HepG2 (cell line): Measurements from ENCODE around the gene KCND2. TPM values are rescaled to one million over a fixed set of nuclear protein-coding genes. Genes with fewer than 3 reads are reported as not detected.

Source experiments
- ATAC-seq: fragments of 200-7000 bp; cut with Tn5 transposase; 3 replicates; pipeline ENCODE4 v1.9.1; 2020; ENCODE audit warnings: mild to moderate bottlenecking, moderate library complexity
- BruUV-seq: library from RNA; stranded (reverse); fragments of 400-500 nt; replicated peaks from 2 replicates; lab custom pipeline; 2021; lab: Mats Ljungman, UMichigan
- CTCF ChIA-PET: fragments of 300-600 bp; formaldehyde crosslinking; extraction: SDS; loops from one replicate; lab custom pipeline; 2021; ENCODE audit warnings: low total read pairs, inconsistent platforms, low intra/inter-chr PET ratio; lab: Yijun Ruan, JAX
- POLR2A ChIA-PET: fragments of 350-600 bp; sonication (Branson Sonifier 250); formaldehyde crosslinking; loops from one replicate; lab custom pipeline; 2020; ENCODE audit warnings: antibody characterized with exemption, inconsistent platforms; lab: Yijun Ruan, JAX
- DNase-seq: peaks from one replicate; pipeline ENCODE4 v3.0.0-alpha.2; 2015; ENCODE audit warnings: low spot score
- FAIRE-seq: peaks from 3 replicates; lab custom pipeline; 2011; peaks lifted over from hg19 to GRCh38; lab: Jason Lieb, UNC
- H2AFZ ChIP-seq: one replicate; pipeline ENCODE4 v1.6.1; 2011; ENCODE audit warnings: low read length, inconsistent platforms
- H3K27ac ChIP-seq: fragments of 300-600 bp; 3 replicates; pipeline ENCODE4 v1.8.0; 2011; ENCODE audit warnings: mixed run types, mild to moderate bottlenecking, mixed read lengths, low read length, inconsistent platforms; ENCODE audit not compliant: insufficient read depth; ENCODE audit errors: extremely low read length
- H3K27me3 ChIP-seq, 2 experiments: fragments of 200-600 bp in 1 of 2; 2 replicates in 1 of 2; 3 replicates in 1 of 2; pipeline versions ENCODE4 v1.6.0 to v1.8.0; 2011; ENCODE audit warnings: low read length in 2 of 2, mild to moderate bottlenecking in 2 of 2, moderate library complexity in 2 of 2, inconsistent platforms in 1 of 2; ENCODE audit not compliant: insufficient read depth in 2 of 2, control insufficient read depth in 1 of 2
- H3K36me3 ChIP-seq, 2 experiments: fragments of 200-600 bp in 1 of 2; replicated peaks in 1 of 2; 2 replicates in 1 of 2; 3 replicates in 1 of 2; pipeline versions ENCODE4 v1.5.1 to v1.8.0; 2011; ENCODE audit warnings: low read length in 2 of 2, inconsistent platforms in 1 of 2; ENCODE audit not compliant: insufficient read depth in 2 of 2, control insufficient read depth in 1 of 2
- H3K4me1 ChIP-seq: 2 replicates; pipeline ENCODE4 v1.5.1; 2012; ENCODE audit warnings: low read length, inconsistent platforms; ENCODE audit not compliant: insufficient read depth
- H3K4me2 ChIP-seq: 2 replicates; pipeline ENCODE4 v1.6.0; 2011; ENCODE audit warnings: low read depth, low read length, inconsistent platforms
- H3K4me3 ChIP-seq, 3 experiments: fragments of 200-600 bp in 1 of 3; sonication (generic), shearing (Covaris generic) in 1 of 3; replicated peaks in 1 of 3; 2 replicates each; pipeline ENCODE4 v1.5.1; 2011 to 2016; ENCODE audit warnings: low read length in 3 of 3, inconsistent platforms in 2 of 3, low read depth in 2 of 3, mild to moderate bottlenecking in 2 of 3, control low read depth in 1 of 3, mixed read lengths in 1 of 3; ENCODE audit not compliant: insufficient read depth in 1 of 3
- H3K79me2 ChIP-seq: one replicate; pipeline ENCODE4 v1.6.1; 2011; ENCODE audit warnings: low read length, inconsistent platforms; ENCODE audit not compliant: insufficient read depth
- H3K9ac ChIP-seq: 2 replicates; pipeline ENCODE4 v1.6.0; 2011; ENCODE audit warnings: mild to moderate bottlenecking, low read depth, low read length, inconsistent platforms; ENCODE audit not compliant: insufficient read depth
- H3K9me3 ChIP-seq: 2 replicates; pipeline ENCODE4 v1.5.1; 2012; ENCODE audit warnings: mild to moderate bottlenecking, low read length
- H4K20me1 ChIP-seq: 2 replicates; pipeline ENCODE4 v1.6.0; 2011; ENCODE audit warnings: inconsistent platforms, mild to moderate bottlenecking, low read length, moderate library complexity; ENCODE audit not compliant: insufficient read depth
- HCFC1 ChIP-seq: fragments of 150-350 bp; IDR thresholded peaks from 2 replicates; pipeline ENCODE4 v1.6.1; 2014; ENCODE audit warnings: low read depth, low read length
- KDM6A ChIP-seq: IDR thresholded peaks from 2 replicates; pipeline ENCODE4 v1.6.1; 2016; ENCODE audit warnings: low read depth
- MAFK ChIP-seq, 2 experiments: IDR thresholded peaks in 1 of 2; conservative IDR thresholded peaks in 1 of 2; 2 replicates each; pipeline ENCODE4 v1.6.1; 2011; ENCODE audit warnings: improper control_type of control experiment in 2 of 2, low read length in 2 of 2
- MEIS1 ChIP-seq: sonication (generic); formaldehyde crosslinking; IDR thresholded peaks from 2 replicates; pipeline ENCODE4 v1.9.0; 2021; ENCODE audit warnings: mild to moderate bottlenecking, missing genetic modification reagents, moderate library complexity, borderline replicate concordance
- RARG ChIP-seq: sonication (generic); formaldehyde crosslinking; IDR thresholded peaks from 2 replicates; pipeline ENCODE4 v1.4.0; 2020; ENCODE audit warnings: low read depth, mild to moderate bottlenecking, missing genetic modification reagents
- THAP9 ChIP-seq: sonication (generic); formaldehyde crosslinking; IDR thresholded peaks from 2 replicates; pipeline ENCODE4; 2020; ENCODE audit warnings: missing genetic modification reagents, mild to moderate bottlenecking, borderline replicate concordance
- ZFAT ChIP-seq: sonication (generic); formaldehyde crosslinking; conservative IDR thresholded peaks from 2 replicates; pipeline ENCODE4 v1.8.1; 2023; ENCODE audit warnings: missing genetic modification reagents, inconsistent platforms
- ZNF496 ChIP-seq: sonication (generic); formaldehyde crosslinking; IDR thresholded peaks from 2 replicates; pipeline ENCODE4 v1.8.1; 2023; ENCODE audit warnings: mild to moderate bottlenecking, moderate library complexity, missing genetic modification reagents; ENCODE audit not compliant: insufficient replicate concordance
- ZNF639 ChIP-seq: conservative IDR thresholded peaks from 2 replicates; pipeline ENCODE4 v1.6.1; 2018; ENCODE audit warnings: missing genetic modification reagents
- WGBS: methylation state at CpG from one replicate; pipeline ENCODE4 v1.1.6; 2017; ENCODE audit warnings: low lambda C conversion rate; 5-methylcytosine and 5-hydroxymethylcytosine counted together
- in situ Hi-C: cut with HindIII; loops from 2 replicates; pipeline ENCODE4 v1.10.0; 2017; ENCODE audit warnings: low pct_unique_long_range_greater_than_20kb; ENCODE audit not compliant: extremely low pct_ligation_motif_present
- intact Hi-C: fragments of 100-400 bp; cut with micrococcal nuclease; formaldehyde crosslinking; loops from one replicate; pipeline ENCODE4 v1.10.0; 2022; ENCODE audit not compliant: unreplicated experiment
- polyA plus RNA-seq, 8 experiments: library from polyadenylated mRNA; depleted of rRNA in 3 of 8; stranded (reverse) in 7 of 8; unstranded in 1 of 8; fragments of >200 nt; fragmentation: Illumina TruSeq in 4 of 8; extraction: Trizol in 4 of 8; gene quantifications; 2 replicates each; pipeline versions ENCODE4 v1.2.1 to v1.2.3, GENCODE V29; 2011 to 2016; ENCODE audit warnings: low read depth in 4 of 8, missing spikeins in 1 of 8, mixed read lengths in 1 of 8; ENCODE audit not compliant: insufficient read depth in 1 of 8
- total RNA-seq, 5 experiments: library from RNA; depleted of rRNA; stranded (reverse); fragments of >200 nt; fragmentation: Illumina TruSeq; extraction: Trizol; gene quantifications; 2 replicates each; pipeline ENCODE4 v1.2.3, GENCODE V29; 2016; ENCODE audit warnings: low read depth in 1 of 5

Gene KCND2
- total and polyA plus RNA-seq, 2 of the 13 experiments (the other 11 are each of a cell fraction or from before 2014, with no cell fraction given) = not detected

- no peaks in the 10 kb centered on the region for H3K79me2 ChIP-seq
- CTCF ChIA-PET = no interaction called here
- no peak overlapping the region for H2AFZ ChIP-seq
- no peak overlapping the region for H3K4me3 ChIP-seq
- no peak overlapping the region for H3K27ac ChIP-seq
- no peak overlapping the region for H3K9ac ChIP-seq
- H3K9me3 ChIP-seq = no peaks in the 10 kb centered on the region
- no peaks in the 10 kb centered on the region for H4K20me1 ChIP-seq
- POLR2A ChIA-PET = no interaction called here
- no peak for TF ChIP-seq KDM6A (CRISPR knock-in tag)
- TF ChIP-seq THAP9 (CRISPR knock-in tag) = no peak
- no peak for TF ChIP-seq ZNF496 (CRISPR knock-in tag)
- H3K36me3 ChIP-seq = no peaks in the 10 kb centered on the region
- FAIRE-seq (no peak), ATAC-seq (no peak), DNase-seq (no peak)
- H3K4me2 ChIP-seq = no peak overlapping the region
- intact Hi-C loops (no loop called here), in situ Hi-C loops (no loop called here)
- WGBS = 2% methylated on average over 3 of the region's 6 CpGs
- no TSS peak for BruUV-seq
- no peaks in the 10 kb centered on the region for H3K4me1 ChIP-seq
- no peaks in the 10 kb centered on the region for H3K27me3 ChIP-seq
Observed at GRCh38 chr7:120684463-120684862, 411.5 kb downstream of the KCND2 start.

DNA sequence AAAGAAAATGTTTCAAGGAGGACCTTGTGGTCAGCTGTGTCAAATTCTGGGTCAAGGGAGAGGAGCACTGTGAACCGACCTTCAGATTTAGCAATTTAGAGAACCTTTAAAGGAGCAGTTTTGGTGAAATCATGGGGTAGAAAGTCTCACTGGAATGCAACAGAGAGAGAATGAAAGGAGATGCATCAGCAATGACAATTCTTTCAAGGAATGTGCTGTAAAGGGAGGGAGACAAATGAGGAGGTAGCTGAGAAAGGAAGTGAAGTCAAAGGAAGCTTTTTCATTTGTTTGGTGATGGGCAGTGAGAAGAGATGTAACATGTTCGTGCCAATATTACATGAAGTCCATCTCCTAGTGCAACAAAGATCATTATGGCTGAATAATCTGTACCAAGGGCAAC, 418.9 kb downstream of the KCND2 start:
- no peaks in the 10 kb centered on the region for H3K4me1 ChIP-seq
- TF ChIP-seq RARG (CRISPR knock-in tag) = no peak
- TF ChIP-seq ZFAT (CRISPR knock-in tag) = no peak
- no peak for TF ChIP-seq ZNF639 (CRISPR knock-in tag)
- TF ChIP-seq MAFK (conservative IDR thresholded peaks at IDR 0.05 in 1 of 2, IDR thresholded peaks at IDR 0.05 in 1 of 2; ENCODE audit: low read length in 2 of 2) = no peak
- TF ChIP-seq MEIS1 (CRISPR knock-in tag) = no peak
- TF ChIP-seq HCFC1 = no peak
- TF ChIP-seq, all 625 proteins: peak for 0
- 5% methylated on average over 2 of the region's 2 CpGs for WGBS
- FAIRE-seq = no peak
- no peak for DNase-seq
- no peak overlapping the region for H3K27ac ChIP-seq
- H3K4me3 ChIP-seq = no peak overlapping the region
- no peak overlapping the region for H3K9ac ChIP-seq
- H3K36me3 ChIP-seq = no peaks in the 10 kb centered on the region
- no peaks in the 10 kb centered on the region for H4K20me1 ChIP-seq
- intact Hi-C loops (no loop called here), in situ Hi-C loops (no loop called here)
- POLR2A ChIA-PET = no interaction called here
- no TSS peak for BruUV-seq
- H3K27me3 ChIP-seq = no peaks in the 10 kb centered on the region
- no peak overlapping the region for H2AFZ ChIP-seq
- ATAC-seq = no peak
- CTCF ChIA-PET = no interaction called here
- no peaks in the 10 kb centered on the region for H3K9me3 ChIP-seq
- no peaks in the 10 kb centered on the region for H3K79me2 ChIP-seq
- no peak overlapping the region for H3K4me2 ChIP-seq
